H1 (cell line): Measurements from ENCODE around the gene ARHGAP24. TPM values are rescaled to one million over a fixed set of nuclear protein-coding genes. Genes with fewer than 3 reads are reported as not detected.

Experiments used
- CEBPB ChIP-seq: IDR thresholded peaks from 2 replicates; pipeline ENCODE4 v1.6.1; 2012; ENCODE audit warnings: low read depth, low read length
- JUND ChIP-seq: IDR thresholded peaks from 2 replicates; pipeline ENCODE4 v1.6.1; 2011; ENCODE audit warnings: mild to moderate bottlenecking, improper control_type of control experiment, low read length
- NANOG ChIP-seq: IDR thresholded peaks from 2 replicates; pipeline ENCODE4 v1.6.1; 2011; ENCODE audit warnings: low read length, low read depth, mild to moderate bottlenecking, inconsistent platforms; ENCODE audit not compliant: insufficient read depth, poor library complexity, severe bottlenecking
- POLR2AphosphoS5 ChIP-seq: IDR thresholded peaks from 2 replicates; pipeline ENCODE4 v1.6.1; 2011; ENCODE audit warnings: low read depth, low read length
- SAP30 ChIP-seq: fragments of 300-600 bp; sonication (generic); IDR thresholded peaks from 2 replicates; pipeline ENCODE4 v1.7.1; 2012; ENCODE audit warnings: low read length, moderate library complexity, mild to moderate bottlenecking, inconsistent platforms; ENCODE audit not compliant: insufficient read depth, insufficient replicate concordance
- polyA plus RNA-seq, 7 experiments: library from polyadenylated mRNA; depleted of rRNA in 3 of 7; stranded (reverse) in 5 of 7; unstranded in 2 of 7; fragments of >200 nt in 5 of 7; fragments of 200-250 nt in 2 of 7; gene quantifications; 1 replicate in 5 of 7; 2 replicates in 1 of 7; 4 replicates in 1 of 7; pipeline versions ENCODE4 v1.2.1 to v1.2.3, GENCODE V29; 2011 to 2013; ENCODE audit warnings: missing spikeins in 2 of 7, mixed read lengths in 2 of 7
- total RNA-seq: library from RNA; stranded (reverse); fragmentation: NEBNext Ultra II Directional; extraction: Animal tissue kit (Norgen Biotek cat#: 25700); gene quantifications from 2 replicates; pipeline ENCODE4 v1.2.1, GENCODE V29; 2021
- TF ChIP-seq, protein P1 (sequence below): fragments of 300-600 bp; sonication (generic); IDR thresholded peaks from 2 replicates; pipeline ENCODE4 v1.7.1; 2012; ENCODE audit warnings: low read length, moderate library complexity, mild to moderate bottlenecking, inconsistent platforms; ENCODE audit not compliant: insufficient replicate concordance
- TF ChIP-seq, protein P2 (sequence below), 3 experiments: IDR thresholded peaks; 1 replicate in 2 of 3; 2 replicates in 1 of 3; pipeline versions ENCODE4 v1.5.1 to v1.6.1; 2011; ENCODE audit warnings: low read length in 3 of 3, mild to moderate bottlenecking in 3 of 3, inconsistent platforms in 2 of 3, low read depth in 1 of 3, moderate library complexity in 1 of 3; ENCODE audit not compliant: insufficient read depth in 1 of 3; ENCODE audit errors: control extremely low read depth in 1 of 3

Gene ARHGAP24
- total and polyA plus RNA-seq, 2 of the 8 experiments (the other 6 are each of a cell fraction or from before 2014, with no cell fraction given): 0.08 to 0.50 TPM

DNA sequence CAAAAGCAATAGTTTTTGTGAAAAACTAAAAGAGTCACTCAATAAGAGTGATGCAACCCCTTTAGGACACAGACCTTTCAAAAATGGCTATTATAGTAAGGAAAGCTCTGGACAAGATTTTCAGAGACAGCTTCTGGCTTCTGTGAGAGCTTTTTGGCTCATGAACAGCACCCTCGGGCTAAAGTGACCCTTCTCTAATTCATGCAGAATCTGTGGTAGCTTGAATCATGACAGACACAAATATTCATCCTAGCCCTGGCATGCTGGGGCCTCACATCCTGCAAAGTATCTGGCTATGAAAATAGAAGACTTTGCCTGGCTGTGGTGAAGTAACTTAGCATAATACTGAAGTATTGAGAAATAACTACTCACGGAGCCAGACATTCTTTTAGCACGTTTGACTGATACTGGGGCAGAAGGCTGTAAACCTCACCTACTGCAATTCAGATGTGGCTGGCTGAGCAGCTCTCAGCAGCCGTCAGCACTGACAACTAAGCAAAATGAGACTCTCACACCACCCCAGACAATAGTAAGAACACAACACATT lies 557.6 kb downstream of the ARHGAP24 start (continued):
- TF ChIP-seq, protein P1, sequence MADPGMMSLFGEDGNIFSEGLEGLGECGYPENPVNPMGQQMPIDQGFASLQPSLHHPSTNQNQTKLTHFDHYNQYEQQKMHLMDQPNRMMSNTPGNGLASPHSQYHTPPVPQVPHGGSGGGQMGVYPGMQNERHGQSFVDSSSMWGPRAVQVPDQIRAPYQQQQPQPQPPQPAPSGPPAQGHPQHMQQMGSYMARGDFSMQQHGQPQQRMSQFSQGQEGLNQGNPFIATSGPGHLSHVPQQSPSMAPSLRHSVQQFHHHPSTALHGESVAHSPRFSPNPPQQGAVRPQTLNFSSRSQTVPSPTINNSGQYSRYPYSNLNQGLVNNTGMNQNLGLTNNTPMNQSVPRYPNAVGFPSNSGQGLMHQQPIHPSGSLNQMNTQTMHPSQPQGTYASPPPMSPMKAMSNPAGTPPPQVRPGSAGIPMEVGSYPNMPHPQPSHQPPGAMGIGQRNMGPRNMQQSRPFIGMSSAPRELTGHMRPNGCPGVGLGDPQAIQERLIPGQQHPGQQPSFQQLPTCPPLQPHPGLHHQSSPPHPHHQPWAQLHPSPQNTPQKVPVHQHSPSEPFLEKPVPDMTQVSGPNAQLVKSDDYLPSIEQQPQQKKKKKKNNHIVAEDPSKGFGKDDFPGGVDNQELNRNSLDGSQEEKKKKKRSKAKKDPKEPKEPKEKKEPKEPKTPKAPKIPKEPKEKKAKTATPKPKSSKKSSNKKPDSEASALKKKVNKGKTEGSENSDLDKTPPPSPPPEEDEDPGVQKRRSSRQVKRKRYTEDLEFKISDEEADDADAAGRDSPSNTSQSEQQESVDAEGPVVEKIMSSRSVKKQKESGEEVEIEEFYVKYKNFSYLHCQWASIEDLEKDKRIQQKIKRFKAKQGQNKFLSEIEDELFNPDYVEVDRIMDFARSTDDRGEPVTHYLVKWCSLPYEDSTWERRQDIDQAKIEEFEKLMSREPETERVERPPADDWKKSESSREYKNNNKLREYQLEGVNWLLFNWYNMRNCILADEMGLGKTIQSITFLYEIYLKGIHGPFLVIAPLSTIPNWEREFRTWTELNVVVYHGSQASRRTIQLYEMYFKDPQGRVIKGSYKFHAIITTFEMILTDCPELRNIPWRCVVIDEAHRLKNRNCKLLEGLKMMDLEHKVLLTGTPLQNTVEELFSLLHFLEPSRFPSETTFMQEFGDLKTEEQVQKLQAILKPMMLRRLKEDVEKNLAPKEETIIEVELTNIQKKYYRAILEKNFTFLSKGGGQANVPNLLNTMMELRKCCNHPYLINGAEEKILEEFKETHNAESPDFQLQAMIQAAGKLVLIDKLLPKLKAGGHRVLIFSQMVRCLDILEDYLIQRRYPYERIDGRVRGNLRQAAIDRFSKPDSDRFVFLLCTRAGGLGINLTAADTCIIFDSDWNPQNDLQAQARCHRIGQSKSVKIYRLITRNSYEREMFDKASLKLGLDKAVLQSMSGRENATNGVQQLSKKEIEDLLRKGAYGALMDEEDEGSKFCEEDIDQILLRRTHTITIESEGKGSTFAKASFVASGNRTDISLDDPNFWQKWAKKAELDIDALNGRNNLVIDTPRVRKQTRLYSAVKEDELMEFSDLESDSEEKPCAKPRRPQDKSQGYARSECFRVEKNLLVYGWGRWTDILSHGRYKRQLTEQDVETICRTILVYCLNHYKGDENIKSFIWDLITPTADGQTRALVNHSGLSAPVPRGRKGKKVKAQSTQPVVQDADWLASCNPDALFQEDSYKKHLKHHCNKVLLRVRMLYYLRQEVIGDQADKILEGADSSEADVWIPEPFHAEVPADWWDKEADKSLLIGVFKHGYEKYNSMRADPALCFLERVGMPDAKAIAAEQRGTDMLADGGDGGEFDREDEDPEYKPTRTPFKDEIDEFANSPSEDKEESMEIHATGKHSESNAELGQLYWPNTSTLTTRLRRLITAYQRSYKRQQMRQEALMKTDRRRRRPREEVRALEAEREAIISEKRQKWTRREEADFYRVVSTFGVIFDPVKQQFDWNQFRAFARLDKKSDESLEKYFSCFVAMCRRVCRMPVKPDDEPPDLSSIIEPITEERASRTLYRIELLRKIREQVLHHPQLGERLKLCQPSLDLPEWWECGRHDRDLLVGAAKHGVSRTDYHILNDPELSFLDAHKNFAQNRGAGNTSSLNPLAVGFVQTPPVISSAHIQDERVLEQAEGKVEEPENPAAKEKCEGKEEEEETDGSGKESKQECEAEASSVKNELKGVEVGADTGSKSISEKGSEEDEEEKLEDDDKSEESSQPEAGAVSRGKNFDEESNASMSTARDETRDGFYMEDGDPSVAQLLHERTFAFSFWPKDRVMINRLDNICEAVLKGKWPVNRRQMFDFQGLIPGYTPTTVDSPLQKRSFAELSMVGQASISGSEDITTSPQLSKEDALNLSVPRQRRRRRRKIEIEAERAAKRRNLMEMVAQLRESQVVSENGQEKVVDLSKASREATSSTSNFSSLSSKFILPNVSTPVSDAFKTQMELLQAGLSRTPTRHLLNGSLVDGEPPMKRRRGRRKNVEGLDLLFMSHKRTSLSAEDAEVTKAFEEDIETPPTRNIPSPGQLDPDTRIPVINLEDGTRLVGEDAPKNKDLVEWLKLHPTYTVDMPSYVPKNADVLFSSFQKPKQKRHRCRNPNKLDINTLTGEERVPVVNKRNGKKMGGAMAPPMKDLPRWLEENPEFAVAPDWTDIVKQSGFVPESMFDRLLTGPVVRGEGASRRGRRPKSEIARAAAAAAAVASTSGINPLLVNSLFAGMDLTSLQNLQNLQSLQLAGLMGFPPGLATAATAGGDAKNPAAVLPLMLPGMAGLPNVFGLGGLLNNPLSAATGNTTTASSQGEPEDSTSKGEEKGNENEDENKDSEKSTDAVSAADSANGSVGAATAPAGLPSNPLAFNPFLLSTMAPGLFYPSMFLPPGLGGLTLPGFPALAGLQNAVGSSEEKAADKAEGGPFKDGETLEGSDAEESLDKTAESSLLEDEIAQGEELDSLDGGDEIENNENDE: no peak
- no peak for TF ChIP-seq POLR2AphosphoS5
- no peak for TF ChIP-seq SAP30
- TF ChIP-seq JUND: no peak
- TF ChIP-seq NANOG: no peak
- TF ChIP-seq, protein P2, sequence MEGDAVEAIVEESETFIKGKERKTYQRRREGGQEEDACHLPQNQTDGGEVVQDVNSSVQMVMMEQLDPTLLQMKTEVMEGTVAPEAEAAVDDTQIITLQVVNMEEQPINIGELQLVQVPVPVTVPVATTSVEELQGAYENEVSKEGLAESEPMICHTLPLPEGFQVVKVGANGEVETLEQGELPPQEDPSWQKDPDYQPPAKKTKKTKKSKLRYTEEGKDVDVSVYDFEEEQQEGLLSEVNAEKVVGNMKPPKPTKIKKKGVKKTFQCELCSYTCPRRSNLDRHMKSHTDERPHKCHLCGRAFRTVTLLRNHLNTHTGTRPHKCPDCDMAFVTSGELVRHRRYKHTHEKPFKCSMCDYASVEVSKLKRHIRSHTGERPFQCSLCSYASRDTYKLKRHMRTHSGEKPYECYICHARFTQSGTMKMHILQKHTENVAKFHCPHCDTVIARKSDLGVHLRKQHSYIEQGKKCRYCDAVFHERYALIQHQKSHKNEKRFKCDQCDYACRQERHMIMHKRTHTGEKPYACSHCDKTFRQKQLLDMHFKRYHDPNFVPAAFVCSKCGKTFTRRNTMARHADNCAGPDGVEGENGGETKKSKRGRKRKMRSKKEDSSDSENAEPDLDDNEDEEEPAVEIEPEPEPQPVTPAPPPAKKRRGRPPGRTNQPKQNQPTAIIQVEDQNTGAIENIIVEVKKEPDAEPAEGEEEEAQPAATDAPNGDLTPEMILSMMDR (IDR thresholded peaks at IDR 0.05; ENCODE audit: control extremely low read depth in 1 of 3, insufficient read depth in 1 of 3, low read depth in 1 of 3, low read length in 3 of 3): no peak
- TF ChIP-seq CEBPB: no peak
